Trophoblast cell (in vitro differentiated cells and primary cell): ENCODE data around the gene CLEC18B.

Experiments
- DNase-seq, 2 donors: peaks; one replicate each; pipeline ENCODE4 v3.0.0-alpha.2; 2016
- H2AFZ ChIP-seq: 2 replicates; pipeline ENCODE4 v1.6.1; 2013; ENCODE audit warnings: low read length, moderate library complexity, mild to moderate bottlenecking; ENCODE audit not compliant: insufficient read depth, poor library complexity
- H2AK5ac ChIP-seq: 2 replicates; pipeline ENCODE4 v1.6.1; 2013; ENCODE audit warnings: mild to moderate bottlenecking, low read length
- H2BK120ac ChIP-seq: 2 replicates; pipeline ENCODE4 v1.6.1; 2013; ENCODE audit warnings: low read length, mild to moderate bottlenecking, moderate library complexity; ENCODE audit not compliant: insufficient read depth, poor library complexity
- H2BK12ac ChIP-seq: 2 replicates; pipeline ENCODE4 v1.6.1; 2013; ENCODE audit warnings: mild to moderate bottlenecking, low read length, moderate library complexity
- H2BK5ac ChIP-seq: 2 replicates; pipeline ENCODE4 v1.6.1; 2013; ENCODE audit warnings: low read length, low read depth, moderate library complexity, mild to moderate bottlenecking; ENCODE audit not compliant: poor library complexity
- H3K14ac ChIP-seq: 2 replicates; pipeline ENCODE4 v1.6.1; 2013; ENCODE audit warnings: mild to moderate bottlenecking, low read length
- H3K18ac ChIP-seq: 2 replicates; pipeline ENCODE4 v1.6.1; 2013; ENCODE audit warnings: mild to moderate bottlenecking, low read length
- H3K23ac ChIP-seq: 2 replicates; pipeline ENCODE4 v1.6.1; 2013; ENCODE audit warnings: low read length
- H3K27ac ChIP-seq: 2 replicates; pipeline ENCODE4 v1.5.1; 2013; ENCODE audit warnings: low read depth, mild to moderate bottlenecking, inconsistent platforms, low read length, moderate library complexity
- H3K27me3 ChIP-seq: 2 replicates; pipeline ENCODE4 v1.6.1; 2013; ENCODE audit warnings: inconsistent platforms, mild to moderate bottlenecking, low read length, moderate library complexity; ENCODE audit not compliant: insufficient read depth
- H3K36me3 ChIP-seq, 2 experiments: 1 replicate in 1 of 2; 2 replicates in 1 of 2; pipeline ENCODE4 v1.6.1; 2013; ENCODE audit warnings: low read length in 2 of 2, mild to moderate bottlenecking in 2 of 2, moderate library complexity in 1 of 2; ENCODE audit not compliant: insufficient read depth in 2 of 2, control insufficient read depth in 1 of 2
- H3K4ac ChIP-seq: 2 replicates; pipeline ENCODE4 v1.6.1; 2013; ENCODE audit warnings: low read depth, mild to moderate bottlenecking, low read length, moderate library complexity
- H3K4me1 ChIP-seq, 2 experiments: 1 replicate in 1 of 2; 2 replicates in 1 of 2; pipeline ENCODE4 v1.6.1; 2013; ENCODE audit warnings: low read length in 2 of 2, mild to moderate bottlenecking in 2 of 2, moderate library complexity in 1 of 2; ENCODE audit not compliant: insufficient read depth in 2 of 2, control insufficient read depth in 1 of 2
- H3K4me2 ChIP-seq: 2 replicates; pipeline ENCODE4 v1.6.1; 2013; ENCODE audit warnings: inconsistent platforms, mild to moderate bottlenecking, low read length, moderate library complexity
- H3K4me3 ChIP-seq: 2 replicates; pipeline ENCODE4 v1.5.1; 2013; ENCODE audit warnings: mild to moderate bottlenecking, low read depth, low read length, inconsistent platforms
- H3K79me1 ChIP-seq: one replicate; pipeline ENCODE4 v1.6.1; 2013; ENCODE audit warnings: low read length
- H3K79me2 ChIP-seq: 2 replicates; pipeline ENCODE4 v1.6.1; 2013; ENCODE audit warnings: low read length, mild to moderate bottlenecking; ENCODE audit not compliant: control insufficient read depth, insufficient read depth, poor library complexity
- H3K9ac ChIP-seq: 2 replicates; pipeline ENCODE4 v1.6.1; 2013; ENCODE audit warnings: mild to moderate bottlenecking, low read length
- H3K9me3 ChIP-seq: 2 replicates; pipeline ENCODE4 v1.6.1; 2013; ENCODE audit warnings: low read depth, mild to moderate bottlenecking, control low read depth, inconsistent platforms, low read length; ENCODE audit not compliant: insufficient read depth
- H4K12ac ChIP-seq: 2 replicates; pipeline ENCODE4 v1.6.1; 2013; ENCODE audit warnings: low read depth, mild to moderate bottlenecking, low read length, moderate library complexity
- H4K8ac ChIP-seq: 2 replicates; pipeline ENCODE4 v1.6.1; 2013; ENCODE audit warnings: low read depth, mild to moderate bottlenecking, low read length, moderate library complexity
- H4K91ac ChIP-seq: one replicate; pipeline ENCODE4 v1.6.1; 2013; ENCODE audit warnings: low read depth, mild to moderate bottlenecking, low read length, moderate library complexity
- WGBS: extraction: QIAGEN DNeasy Blood & Tissue Kit; methylation state at CpG from one replicate; pipeline ENCODE4 v1.1.7; 2013; ENCODE audit warnings: missing lambda C conversion rate; ENCODE audit not compliant: insufficient read length, insufficient coverage; ENCODE audit errors: extremely low coverage; 5-methylcytosine and 5-hydroxymethylcytosine counted together

Gene CLEC18B

DNA sequence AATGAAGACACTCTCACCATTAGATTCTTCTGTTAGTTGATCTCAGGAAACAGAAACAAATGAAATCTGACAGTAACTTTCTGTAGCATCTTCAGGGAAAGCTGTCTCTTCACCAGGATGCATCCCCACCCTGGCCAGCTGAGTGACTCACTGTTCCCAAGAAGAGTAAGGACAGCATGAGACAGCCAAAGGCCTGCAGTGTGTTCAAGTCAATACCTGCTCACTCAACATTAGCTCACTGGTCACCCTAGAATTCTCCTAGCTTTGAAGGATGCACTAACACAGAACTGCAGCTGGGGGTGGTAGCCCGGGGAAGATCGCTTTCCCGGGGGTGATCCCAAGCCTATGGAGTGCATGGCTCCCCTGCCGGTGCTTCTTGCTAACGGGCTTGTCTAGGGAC is 28.2 kb upstream of the CLEC18B start:
- WGBS = no CpG with 5 or more reads among the region's 5 CpGs
- Histone ChIP-seq H3K18ac (no peak overlapping the region), H2AFZ (no peak overlapping the region), H3K27me3 (no peaks in the 10 kb centered on the region), H3K4me3 (no peak overlapping the region), H3K4ac (no peak overlapping the region), H2BK12ac (no peak overlapping the region), H4K91ac (peak overlapping the region; percentile 34), H3K79me2 (no peaks in the 10 kb centered on the region), H3K27ac (peak overlapping the region; percentile 19), H2BK120ac (peak overlapping the region; percentile 25), H3K79me1 (peaks cover 5% of the 10 kb centered on the region), H3K4me1 (peaks cover 21 to 25% of the 10 kb centered on the region in 2 experiments), H2BK5ac (peak overlapping the region; percentile 2), H2AK5ac (no peak overlapping the region), H3K23ac (no peak overlapping the region), H3K9ac (no peak overlapping the region), H3K14ac (peak overlapping the region; percentile 2), H3K36me3 (peaks cover 14 to 27% of the 10 kb centered on the region in 2 experiments), H4K12ac (no peak overlapping the region), H4K8ac (peak overlapping the region; percentile 37), H3K4me2 (no peak overlapping the region), H3K9me3 (peaks cover 2% of the 10 kb centered on the region)
- DNase-seq = no peak

DNA sequence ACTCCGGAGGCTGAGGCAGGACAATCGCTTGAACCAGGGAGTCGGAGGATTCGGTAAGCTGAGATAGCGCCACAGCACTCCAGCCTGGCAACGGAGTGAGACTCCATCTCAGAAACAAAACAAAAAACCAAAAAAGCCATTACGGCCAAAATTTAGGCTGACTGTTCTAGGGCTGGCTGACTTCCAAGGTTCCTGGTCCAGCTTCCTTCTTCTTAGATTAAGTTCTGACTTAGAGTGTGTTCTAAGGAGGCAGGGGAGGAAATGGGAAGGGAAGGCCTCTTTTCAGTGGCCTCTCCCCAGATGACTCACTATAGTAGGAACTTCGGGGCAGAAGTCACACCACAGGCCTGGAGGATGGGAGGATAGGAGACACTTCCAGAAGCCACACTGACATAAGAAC is 27.7 kb upstream of the CLEC18B start:
- Histone ChIP-seq H2BK120ac (no peak overlapping the region), H3K4me2 (no peak overlapping the region), H3K27me3 (no peaks in the 10 kb centered on the region), H3K4ac (no peak overlapping the region), H3K4me1 (peaks cover 21 to 25% of the 10 kb centered on the region in 2 experiments), H2BK5ac (no peak overlapping the region), H3K9ac (no peak overlapping the region), H3K14ac (no peak overlapping the region), H4K8ac (no peak overlapping the region), H2AK5ac (no peak overlapping the region), H3K23ac (no peak overlapping the region), H3K79me2 (no peaks in the 10 kb centered on the region), H3K27ac (no peak overlapping the region), H4K12ac (no peak overlapping the region), H3K9me3 (peaks cover 2% of the 10 kb centered on the region), H3K18ac (no peak overlapping the region), H3K79me1 (peaks cover 5% of the 10 kb centered on the region), H3K4me3 (no peak overlapping the region), H2BK12ac (no peak overlapping the region), H4K91ac (peak overlapping the region; percentile 38), H3K36me3 (peaks cover 14 to 27% of the 10 kb centered on the region in 2 experiments), H2AFZ (no peak overlapping the region)
- WGBS = no CpG with 5 or more reads among the region's 8 CpGs
- DNase-seq = peak; percentile 30 to 45

DNA sequence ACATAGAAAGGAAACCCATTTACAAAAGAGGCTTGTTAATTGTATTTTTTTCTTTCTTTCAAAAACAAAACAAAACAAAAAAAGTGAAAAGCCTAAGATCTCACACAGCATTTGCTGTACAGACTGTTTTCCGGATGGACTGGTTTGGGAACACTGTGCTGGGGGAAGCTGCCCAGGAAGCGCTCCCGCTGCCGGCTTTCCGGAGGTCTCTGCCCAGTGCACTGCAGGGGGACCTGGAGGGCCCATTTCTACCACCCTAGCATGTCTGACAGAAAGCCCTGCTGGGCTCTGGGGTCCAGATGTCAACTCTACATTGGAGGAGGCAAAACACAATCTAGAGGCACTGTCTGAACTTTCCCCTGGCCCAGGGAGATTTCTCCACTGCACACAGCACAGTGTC is 26.3 kb upstream of the CLEC18B start:
- Histone ChIP-seq H3K27ac (no peak overlapping the region), H3K79me2 (no peaks in the 10 kb centered on the region), H4K8ac (no peak overlapping the region), H3K14ac (no peak overlapping the region), H2BK120ac (no peak overlapping the region), H3K4ac (no peak overlapping the region), H4K91ac (peak overlapping the region; percentile 15), H3K27me3 (no peaks in the 10 kb centered on the region), H2BK12ac (no peak overlapping the region), H4K12ac (no peak overlapping the region), H3K23ac (no peak overlapping the region), H3K9me3 (no peaks in the 10 kb centered on the region), H2BK5ac (no peak overlapping the region), H3K4me3 (no peak overlapping the region), H3K18ac (peak overlapping the region; percentile 33), H3K9ac (no peak overlapping the region), H2AK5ac (peak overlapping the region; percentile 57), H3K36me3 (peaks cover 8 to 20% of the 10 kb centered on the region in 2 experiments), H3K4me2 (no peak overlapping the region), H3K4me1 (peaks cover 21 to 25% of the 10 kb centered on the region in 2 experiments), H2AFZ (no peak overlapping the region), H3K79me1 (peaks cover 5% of the 10 kb centered on the region)
- DNase-seq = no peak
- no CpG with 5 or more reads among the region's 5 CpGs for WGBS

DNA sequence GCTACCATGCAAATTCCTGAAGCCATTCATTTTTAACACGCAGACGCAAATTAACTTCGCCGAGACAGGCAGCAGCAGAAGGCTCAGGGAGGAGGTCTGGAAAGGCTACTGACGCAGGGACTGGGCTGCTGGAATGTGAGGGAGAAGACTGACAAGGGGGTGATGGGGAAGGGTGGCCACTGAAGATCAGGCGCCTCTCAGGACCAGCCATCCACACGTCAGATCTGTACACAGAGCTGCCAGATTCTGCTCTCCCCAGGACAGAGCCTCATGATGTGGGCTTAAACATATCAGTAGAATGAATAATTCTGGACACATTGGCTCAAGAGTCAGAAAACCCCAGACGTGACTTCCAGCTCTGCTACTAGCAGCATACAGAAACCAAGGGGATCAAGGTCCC is 25.6 kb upstream of the CLEC18B start:
- H2BK120ac ChIP-seq = no peak overlapping the region
- H4K12ac ChIP-seq = no peak overlapping the region
- H2AK5ac ChIP-seq = no peak overlapping the region

More for the DNA sequence above, 25.6 kb upstream of the CLEC18B start:
- Histone ChIP-seq H3K9ac (no peak overlapping the region), H3K27me3 (no peaks in the 10 kb centered on the region), H4K91ac (no peak overlapping the region), H3K14ac (no peak overlapping the region), H3K79me2 (no peaks in the 10 kb centered on the region), H3K23ac (no peak overlapping the region), H3K4me3 (no peak overlapping the region), H3K36me3 (peaks cover 10 to 14% of the 10 kb centered on the region in 2 experiments), H3K4ac (no peak overlapping the region), H3K27ac (no peak overlapping the region), H2AFZ (no peak overlapping the region), H3K79me1 (peaks cover 5% of the 10 kb centered on the region), H3K9me3 (no peaks in the 10 kb centered on the region), H2BK12ac (no peak overlapping the region), H4K8ac (no peak overlapping the region), H3K18ac (no peak overlapping the region), H2BK5ac (no peak overlapping the region), H3K4me1 (peaks cover 21 to 25% of the 10 kb centered on the region in 2 experiments), H3K4me2 (no peak overlapping the region)
- WGBS = no CpG with 5 or more reads among the region's 8 CpGs
- DNase-seq = no peak
